Fibroblast of skin of back (primary cell): ENCODE measurements around the gene JUND.
A peak's percentile ranks its signal among the peaks of the same experiment; 100 is the strongest.

Source experiments
- DNase-seq: peaks from one replicate; pipeline ENCODE4 v3.0.0-alpha.2; 2013

The JUND gene

DNA sequence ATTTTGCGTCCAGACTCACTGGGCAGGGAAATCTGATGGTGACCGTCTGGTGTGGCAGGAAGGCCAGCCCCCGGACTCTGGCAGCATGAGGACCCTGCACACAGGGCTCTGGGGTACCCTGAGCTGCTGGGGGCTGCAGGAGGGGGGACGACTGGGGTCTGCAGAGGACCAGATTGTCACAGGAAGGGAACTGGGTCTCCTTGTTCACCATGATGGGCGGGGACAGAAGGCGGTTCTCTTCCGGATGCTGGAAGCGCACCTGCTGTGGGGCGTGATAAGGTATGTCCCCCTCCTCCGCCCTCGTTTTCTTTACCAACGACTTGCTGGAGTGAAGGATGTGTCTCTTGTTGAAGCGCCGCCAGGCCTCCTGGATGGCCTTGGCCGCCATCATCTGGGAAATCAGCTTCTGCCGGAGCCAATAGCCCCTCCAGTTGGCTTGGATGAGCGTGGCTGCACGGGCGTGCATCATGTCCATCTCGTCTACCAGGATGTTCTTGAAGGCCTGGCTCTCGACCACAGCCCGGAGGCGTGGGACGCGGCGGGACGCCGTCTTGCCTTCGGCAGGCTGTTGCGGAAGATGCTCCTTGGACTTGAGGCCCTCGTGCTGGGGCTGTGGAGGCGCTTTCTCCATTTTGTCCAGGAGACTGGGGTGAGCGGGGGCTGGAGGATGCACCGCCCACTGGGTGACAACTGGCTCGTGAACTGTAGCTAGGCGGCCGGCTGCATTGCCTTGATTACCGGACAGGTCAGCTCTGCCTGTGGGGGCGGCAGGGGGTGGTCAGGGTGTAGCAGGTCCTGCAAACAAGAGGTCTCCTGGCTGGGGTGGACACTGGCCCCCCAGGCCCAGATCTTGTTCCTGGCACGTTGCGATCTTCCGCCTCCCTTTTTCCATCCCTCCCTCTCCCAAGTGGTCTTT is 14.4 kb downstream of the JUND start:
- no peak for DNase-seq

DNA sequence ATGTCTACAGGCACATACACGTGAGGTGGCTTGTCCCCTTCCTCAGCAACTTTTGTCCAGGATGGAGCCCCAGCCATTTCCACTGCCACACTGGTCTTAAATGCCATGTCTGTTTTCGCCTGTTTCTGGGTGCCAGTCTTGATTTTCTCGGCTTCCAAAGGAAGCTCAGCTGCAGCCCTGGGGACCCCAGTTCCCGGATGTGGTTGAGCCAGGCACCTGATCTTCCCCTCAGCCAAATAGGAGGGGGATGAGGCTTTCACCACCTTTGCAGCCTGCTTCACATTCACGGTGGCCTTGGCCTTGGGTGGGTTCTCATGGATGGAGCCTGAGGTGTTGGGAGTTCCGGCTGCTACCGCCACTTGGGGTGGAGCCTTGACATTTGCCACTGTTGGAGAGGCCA is 15.8 kb downstream of the JUND start:
- no peak for DNase-seq

DNA sequence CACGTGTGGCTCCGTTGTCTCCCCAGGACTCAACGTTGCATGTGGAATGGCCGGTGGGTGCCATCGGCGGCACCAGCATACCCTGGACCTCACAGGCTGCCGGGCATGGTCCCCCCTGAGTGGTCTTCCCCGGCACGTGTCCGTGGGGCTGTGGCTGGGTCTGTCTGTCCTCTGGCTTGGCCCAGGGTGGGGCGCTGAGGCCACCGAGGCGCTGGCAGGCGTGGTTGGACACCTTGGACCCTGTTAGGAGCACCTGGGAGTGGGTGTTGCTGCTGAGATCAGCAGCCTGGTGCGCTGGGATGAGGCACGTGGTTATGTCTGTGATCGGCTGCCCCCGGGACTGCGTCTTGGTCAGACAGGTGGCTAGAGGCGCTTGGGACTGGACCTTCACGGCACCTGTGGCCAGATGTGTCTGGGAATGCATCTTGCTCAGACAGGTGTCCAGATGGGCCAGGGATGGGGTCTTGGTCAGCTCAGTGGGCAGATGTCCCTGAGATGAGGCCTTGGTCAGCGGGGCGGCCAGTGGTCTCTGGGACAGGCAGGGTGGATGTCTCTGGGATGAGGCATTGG is 16.4 kb downstream of the JUND start:
- DNase-seq = no peak

- no peak for DNase-seq
Observed at GRCh38 chr19:18264137-18264854, 17.1 kb downstream of the JUND start.

DNA sequence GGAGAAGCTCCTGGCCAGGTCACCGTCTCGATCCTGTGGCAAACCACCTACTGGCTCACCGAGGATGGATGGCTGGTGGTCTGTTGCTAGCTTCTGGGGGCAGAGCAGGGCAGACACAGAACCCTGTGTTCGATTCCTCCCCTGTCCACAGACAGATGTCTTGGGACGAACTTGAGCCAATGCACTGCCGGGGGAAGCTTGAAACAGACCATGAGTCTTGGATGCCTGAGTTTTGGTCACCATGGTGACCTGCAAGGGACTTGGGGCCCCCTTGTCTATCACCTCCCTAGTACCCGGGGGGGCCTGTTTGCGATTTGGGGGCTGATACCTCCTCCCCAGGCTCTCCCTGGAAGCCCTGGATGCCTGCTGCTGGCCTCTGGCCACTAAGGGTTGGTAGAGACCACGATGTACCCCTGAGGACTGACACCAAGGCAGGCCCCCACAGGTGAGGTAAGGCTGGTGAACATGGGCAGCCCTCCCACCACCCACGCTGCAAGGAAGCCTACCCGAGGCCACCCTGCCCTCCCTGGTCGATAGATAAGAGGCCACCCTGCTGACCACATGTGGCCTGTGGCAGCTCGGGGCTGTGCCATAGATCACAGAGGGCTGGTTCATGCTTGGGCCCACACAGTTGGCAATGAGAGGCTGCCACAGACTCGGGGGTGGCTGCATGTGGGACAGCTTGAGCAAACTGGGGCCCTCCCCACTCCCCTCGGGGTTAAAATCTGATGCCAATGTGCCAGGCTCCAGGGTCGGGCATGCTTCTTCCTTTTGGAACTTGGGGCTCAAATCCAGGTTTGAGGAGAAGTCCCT is 17.9 kb downstream of the JUND start:
- DNase-seq = no peak

DNA sequence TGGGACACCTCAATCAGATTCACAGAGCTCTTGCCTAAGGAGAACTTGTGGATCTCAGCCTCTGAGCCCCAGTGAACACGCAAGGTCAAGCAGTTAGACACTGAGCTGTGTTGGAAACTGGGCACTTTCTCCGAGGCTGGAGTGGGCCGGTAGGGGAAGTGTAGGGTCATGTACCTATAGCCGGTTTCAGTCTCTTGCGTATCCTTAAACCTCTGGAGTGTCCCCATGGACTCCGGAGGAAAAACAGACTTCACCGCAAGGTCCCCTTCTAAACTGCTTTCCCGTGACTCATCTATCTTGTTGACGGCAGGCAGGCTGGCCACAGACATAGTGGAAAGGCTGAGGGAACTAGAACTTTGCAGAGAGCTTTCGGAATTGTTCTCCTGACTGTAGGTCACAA is 18.5 kb downstream of the JUND start:
- DNase-seq = no peak

- no peak for DNase-seq
Observed at GRCh38 chr19:18262144-18262543, 19.3 kb downstream of the JUND start.

DNA sequence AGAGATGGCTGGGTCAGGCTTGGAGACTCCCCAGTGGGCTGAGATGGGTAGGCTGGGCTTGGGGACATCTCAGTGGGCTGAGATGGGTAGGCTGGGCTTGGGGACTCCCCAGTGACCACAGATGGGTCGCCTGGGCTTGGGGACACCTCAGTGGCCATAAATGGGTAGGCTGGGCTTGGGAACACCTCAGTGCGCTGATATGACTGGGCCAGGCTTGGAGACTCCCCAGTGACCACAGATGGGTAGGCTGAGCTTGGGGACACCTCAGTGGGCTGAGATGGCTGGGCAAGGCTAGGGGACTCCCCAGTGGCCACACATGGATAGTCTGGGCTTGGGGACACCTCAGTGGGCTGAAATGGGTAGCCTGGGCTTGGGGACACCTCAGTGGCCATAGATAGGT is 19.9 kb downstream of the JUND start:
- no peak for DNase-seq

DNA sequence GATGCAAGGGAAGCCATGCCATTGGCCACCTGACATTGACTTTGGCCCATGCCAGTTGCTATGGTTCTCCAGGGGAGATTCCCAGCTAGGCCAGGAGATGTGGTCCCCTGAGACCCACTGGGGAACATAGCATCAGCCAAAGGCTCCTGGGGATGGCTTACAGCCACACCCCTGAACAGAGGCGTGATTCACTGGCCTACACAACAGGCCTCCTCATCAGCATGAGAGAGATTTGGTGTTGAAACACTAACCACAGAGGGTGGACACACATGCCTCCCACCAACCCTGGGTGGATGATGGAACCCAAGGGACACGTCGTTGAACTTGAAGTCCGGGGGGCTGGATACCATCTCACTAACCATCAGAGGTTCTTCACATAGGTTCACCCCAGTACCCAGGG is 21.5 kb downstream of the JUND start:
- no peak for DNase-seq

- no peak for DNase-seq
Observed at GRCh38 chr19:18257503-18258470, 23.6 kb downstream of the JUND start.

GRCh38 chr19:18254546-18255503 is 26.6 kb downstream of the JUND start:
- no peak for DNase-seq

- DNase-seq = no peak
Observed at GRCh38 chr19:18253716-18254115, 27.7 kb downstream of the JUND start.

DNA sequence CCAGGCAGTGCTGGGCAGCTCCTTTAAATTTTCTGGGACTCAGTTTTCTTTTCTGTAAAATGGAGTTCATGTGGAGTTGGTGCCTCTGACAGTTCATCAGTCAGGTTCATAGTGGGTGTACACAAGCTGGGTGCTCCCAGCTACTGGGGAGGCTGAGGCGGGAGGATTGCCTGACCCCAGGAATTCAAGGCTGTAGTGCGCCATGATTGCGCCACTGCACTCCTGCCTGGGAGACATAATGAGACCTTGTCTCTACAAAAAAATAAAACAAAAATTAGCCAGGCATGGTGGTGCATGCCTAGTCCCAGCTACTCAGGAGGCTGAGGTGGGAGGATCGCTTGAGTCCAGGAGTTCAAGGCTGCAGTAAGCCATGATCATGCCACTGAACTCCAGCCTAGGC is 28.3 kb downstream of the JUND start:
- no peak for DNase-seq

GRCh38 chr19:18252370-18252717 is 29.1 kb downstream of the JUND start:
- no peak for DNase-seq

DNA sequence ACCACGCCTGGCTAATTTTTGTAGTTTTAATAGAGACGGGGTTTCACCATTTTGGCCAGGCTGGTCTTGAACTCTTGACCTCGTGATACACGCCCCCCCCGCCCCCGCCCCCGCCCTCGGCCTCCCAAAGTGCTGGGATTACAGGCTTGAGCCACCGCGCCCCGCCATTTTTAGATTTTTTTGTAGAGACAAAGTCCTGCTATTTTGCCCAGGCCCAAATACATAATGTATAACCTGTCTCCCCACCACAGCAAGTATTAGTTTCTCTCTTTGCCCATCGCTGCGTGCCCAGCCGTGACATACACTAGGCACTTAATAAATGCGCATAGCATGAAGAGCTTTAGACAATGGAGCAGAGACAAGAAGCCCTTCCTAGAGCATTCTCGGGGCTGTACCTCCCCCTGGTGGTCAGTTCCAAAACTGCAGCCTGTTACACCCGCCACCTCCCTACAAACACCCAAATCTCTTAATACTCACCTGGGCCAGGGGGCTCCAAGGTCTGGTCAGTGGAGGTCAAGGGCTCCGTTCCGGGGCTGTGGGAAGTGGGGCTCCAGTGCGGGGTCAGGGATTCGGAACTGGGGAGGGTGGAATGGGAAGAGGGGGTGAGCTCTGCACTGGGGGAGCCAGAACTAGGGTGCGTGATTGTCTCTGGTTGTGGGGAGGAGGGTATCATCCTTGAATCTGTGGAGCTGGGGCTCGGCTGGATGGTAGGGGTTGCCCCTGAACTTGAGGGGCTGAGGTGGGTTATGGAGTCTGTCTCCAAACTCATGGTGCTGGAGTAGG is 29.6 kb downstream of the JUND start:
- DNase-seq = peak; percentile 52

GRCh38 chr19:18249834-18250233 is 31.6 kb downstream of the JUND start:
- no peak for DNase-seq

GRCh38 chr19:18245297-18245696 is 36.1 kb downstream of the JUND start:
- DNase-seq = no peak

DNA sequence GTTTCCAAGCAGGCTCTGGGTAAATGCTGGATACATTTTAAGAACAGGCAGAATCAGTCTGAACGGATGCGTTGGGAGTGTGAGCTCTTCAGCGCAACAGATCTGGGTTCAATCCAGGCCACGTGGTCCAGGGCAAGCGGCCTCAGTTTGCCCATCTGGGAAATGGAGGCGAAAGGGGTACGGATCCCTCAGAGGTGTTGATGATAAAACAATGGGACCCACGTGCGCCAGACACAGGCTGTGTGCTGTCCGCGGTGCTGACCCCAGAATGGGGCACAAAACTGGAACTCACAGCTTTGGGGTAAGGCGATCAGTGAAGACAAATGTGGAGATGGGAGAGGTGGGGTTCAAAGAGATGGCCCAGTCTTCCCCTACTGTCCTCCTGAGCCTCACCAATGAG is 42.1 kb downstream of the JUND start:
- DNase-seq = no peak

GRCh38 chr19:18234194-18234593 is 47.2 kb downstream of the JUND start:
- no peak for DNase-seq
